ENCODE measurements around the gene KIF15. TPM values are rescaled to one million over a fixed set of nuclear protein-coding genes. Genes with fewer than 3 reads are reported as not detected.

KIF15 gene
- total RNA-seq, 2 experiments from 2014 or later = 40.1 to 51.7 TPM

DNA sequence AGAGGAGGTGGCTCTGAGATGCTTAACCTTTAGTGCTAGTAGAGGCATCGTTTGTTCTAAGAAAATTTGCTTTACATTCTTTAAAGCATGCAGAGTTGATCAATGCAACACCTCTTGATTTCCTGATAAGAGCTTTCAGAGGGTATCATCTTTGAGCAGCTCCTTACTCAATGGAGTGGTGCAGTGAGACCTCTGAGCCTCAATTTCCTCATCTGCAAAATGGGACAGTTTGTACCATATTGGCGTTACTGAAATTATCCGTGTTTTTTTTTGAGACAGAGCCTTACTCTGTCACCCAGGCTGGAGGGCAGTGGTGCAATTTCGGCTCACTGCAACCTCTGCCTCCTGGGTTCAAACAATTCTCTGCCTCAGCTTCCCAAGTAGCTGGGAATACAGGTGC lies 98.5 kb downstream of the KIF15 start:
- POLR2A ChIA-PET = interaction anchor here (0.7 kb wide), 1 partner anchor 28 kb away, joined by 15 read pairs; no protein-coding TSS in a partner anchor
- no peaks in the 10 kb centered on the region for H3K9me3 Mint-ChIP-seq (ENCODE audit: low read depth)
- H3K4me1 Mint-ChIP-seq = peaks cover 22% of the 10 kb centered on the region
- CTCF ChIA-PET = no interaction called here
- DNase-seq (no peak), ATAC-seq (no peak)
- no peak overlapping the region for H3K4me3 Mint-ChIP-seq
- H3K27me3 Mint-ChIP-seq = no peaks in the 10 kb centered on the region
- H3K36me3 Mint-ChIP-seq (ENCODE audit: low read depth) = peaks cover 2% of the 10 kb centered on the region
- H3K27ac Mint-ChIP-seq = no peak overlapping the region
- intact Hi-C loops (cut with DNase I, micrococcal nuclease) = loop anchor here (2.0 to 10.0 kb wide), 4 partner anchors 98 to 1235 kb away; partner anchors contain the start of genes ANO10 (in 1 of the 2), EXOSC7 (in 1 of the 2), KIAA1143 (in 1 of the 2) and KIF15 (in 1 of the 2)

DNA sequence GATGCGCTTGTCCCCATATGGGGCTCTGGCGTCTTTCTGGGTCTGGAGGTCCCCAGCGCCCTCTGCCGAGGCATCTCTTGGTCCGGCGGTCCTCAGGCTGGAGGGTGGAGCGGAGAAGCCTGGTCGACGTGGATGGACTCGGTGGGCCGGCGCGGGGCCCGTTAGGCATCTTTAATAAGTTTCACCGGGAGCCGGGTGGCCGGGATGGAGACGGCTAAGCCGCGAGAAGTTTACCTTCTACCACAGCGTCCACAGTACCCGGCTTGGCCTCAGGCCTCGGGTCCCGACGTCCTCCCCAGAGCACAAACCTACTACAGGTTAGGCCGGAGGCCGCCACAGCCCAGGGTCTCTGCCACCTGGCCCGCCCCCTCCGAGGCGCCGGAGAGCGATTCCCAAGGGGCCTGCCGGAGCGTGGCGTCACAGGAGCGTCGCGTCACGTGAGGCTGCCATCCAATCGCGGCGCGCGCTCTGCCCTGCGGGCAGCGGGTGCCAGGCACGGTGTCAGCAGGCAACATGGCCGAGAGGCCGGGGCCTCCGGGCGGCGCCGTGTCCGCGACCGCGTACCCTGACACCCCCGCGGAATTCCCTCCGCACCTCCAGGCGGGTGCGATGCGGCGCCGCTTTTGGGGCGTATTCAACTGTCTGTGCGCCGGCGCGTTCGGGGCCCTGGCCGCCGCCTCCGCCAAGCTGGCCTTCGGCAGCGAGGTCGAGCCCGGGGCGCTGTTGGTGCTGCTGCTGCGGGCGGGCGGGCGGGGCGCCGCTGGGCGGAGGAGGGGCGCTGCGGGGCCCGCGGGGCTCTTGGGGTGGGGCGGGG lies 100.0 kb downstream of the KIF15 start, which contains the start of gene TMEM42:
TMEM42 (plus strand) TSS at position 501 of the 814 bp plus-strand sequence; CDS start at position 514, 13 bp downstream.
- Mint-ChIP-seq H3K4me1 (peaks cover 34% of the 10 kb centered on the region), H3K36me3 (ENCODE audit: low read depth) (peaks cover 11% of the 10 kb centered on the region)
- CTCF ChIA-PET = no interaction called here

DNA sequence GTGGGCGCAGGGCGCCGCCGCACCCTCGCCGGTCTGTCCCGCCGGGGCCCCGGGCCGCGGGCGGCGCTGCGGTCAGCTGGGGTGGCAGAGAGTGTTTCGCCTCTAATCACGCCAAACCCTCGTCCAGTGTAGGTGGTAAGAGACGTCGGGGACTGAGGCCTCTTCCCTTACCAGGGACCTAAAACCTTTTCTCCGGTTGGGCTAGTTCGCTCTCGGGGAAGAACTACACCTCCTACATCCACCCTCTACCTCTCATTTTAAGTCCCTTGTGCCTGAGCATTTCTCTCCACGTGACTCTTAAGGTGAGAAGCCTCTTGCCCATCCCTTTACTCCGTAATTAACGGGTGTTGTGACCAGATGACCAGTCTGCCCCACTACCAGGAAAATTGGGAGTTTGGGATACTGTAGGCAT lies 100.6 kb downstream of the KIF15 start:
- Mint-ChIP-seq H3K27me3 (no peaks in the 10 kb centered on the region), H3K27ac (peak overlapping the region; percentile 63), H3K4me3 (peak overlapping the region; percentile 78), H3K36me3 (ENCODE audit: low read depth) (peaks cover 17% of the 10 kb centered on the region), H3K9me3 (ENCODE audit: low read depth) (no peaks in the 10 kb centered on the region), H3K4me1 (peaks cover 38% of the 10 kb centered on the region)
- intact Hi-C loops (cut with DNase I, micrococcal nuclease) = loop anchor here (5.0 to 10.0 kb wide), 3 partner anchors 100 to 1237 kb away; partner anchors contain the start of genes ANO10 (in 1 of the 2), KIAA1143 (in 1 of the 2) and KIF15 (in 1 of the 2)
- ChIA-PET CTCF (no interaction called here), POLR2A (interaction anchor here (0.8 kb wide), 1 partner anchor 30 kb away, joined by 3 read pairs; no protein-coding TSS in a partner anchor)
- DNase-seq = no peak
- peak; percentile 8 for ATAC-seq

More for the DNA sequence above, 100.0 kb downstream of the KIF15 start, which contains the start of gene TMEM42:
- DNase-seq (peak; percentile 91), ATAC-seq (peak; percentile 96)
- H3K27me3 Mint-ChIP-seq = no peaks in the 10 kb centered on the region
- intact Hi-C loops (cut with DNase I, micrococcal nuclease) = loop anchor here (1.0 to 10.0 kb wide), 8 partner anchors 99 to 1237 kb away; partner anchors contain the start of genes KIAA1143 (in 2 of the 2), KIF15 (in 2 of the 2), ANO10 (in 1 of the 2) and EXOSC7 (in 1 of the 2)
- peak within 1 kb of the TSS; percentile 73 for H3K27ac Mint-ChIP-seq
- peak within 1 kb of the TSS; percentile 78 for H3K4me3 Mint-ChIP-seq
- no peaks in the 10 kb centered on the region for H3K9me3 Mint-ChIP-seq (ENCODE audit: low read depth)
- POLR2A ChIA-PET = interaction anchor here (0.8 kb wide), 1 partner anchor 29 kb away, joined by 3 read pairs; no protein-coding TSS in a partner anchor

DNA sequence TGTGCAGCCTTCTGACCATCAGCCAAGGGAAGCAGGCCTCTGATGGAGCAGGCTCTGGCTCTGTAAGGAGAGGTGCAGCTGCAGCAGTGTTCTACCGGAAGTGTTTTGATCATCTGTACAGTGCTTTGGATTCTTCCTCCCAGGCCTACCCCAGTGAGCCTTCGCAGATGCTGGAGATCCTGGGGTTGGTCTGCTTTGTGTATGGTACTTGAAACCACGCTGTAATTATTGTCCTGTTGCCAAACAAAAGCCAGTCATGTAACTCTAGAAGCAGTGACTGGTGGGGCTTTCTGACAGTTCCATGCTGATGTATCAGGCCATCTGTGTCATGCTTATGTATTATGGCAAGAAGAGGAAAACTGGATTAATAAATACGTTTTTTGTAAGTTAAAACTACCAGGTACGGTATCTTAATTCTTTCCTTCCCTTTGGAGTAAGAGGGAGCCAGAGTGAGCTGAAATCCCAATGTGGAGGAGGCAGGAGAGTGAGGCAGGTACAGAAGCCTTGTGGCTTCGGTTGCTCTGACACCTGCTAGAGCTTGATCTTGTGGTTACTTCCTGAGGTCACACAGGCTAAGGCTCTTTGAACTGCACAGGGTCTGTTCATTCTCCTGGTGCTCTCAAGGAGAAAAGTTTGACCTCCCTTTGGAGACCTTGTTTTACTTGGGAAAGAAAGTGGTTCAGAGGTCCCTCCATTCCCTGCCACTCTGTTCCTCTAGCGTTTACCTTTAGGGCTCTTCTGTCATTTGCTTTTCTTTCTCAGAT lies 103.9 kb downstream of the KIF15 start:
- ATAC-seq = no peak
- Mint-ChIP-seq H3K36me3 (ENCODE audit: low read depth) (peaks cover 21% of the 10 kb centered on the region), H3K9me3 (ENCODE audit: low read depth) (no peaks in the 10 kb centered on the region), H3K4me1 (peaks cover 38% of the 10 kb centered on the region), H3K27me3 (no peaks in the 10 kb centered on the region), H3K4me3 (no peak overlapping the region), H3K27ac (no peak overlapping the region)
- CTCF ChIA-PET = interaction anchor here (0.6 kb wide), 1 partner anchor 524 kb away, joined by 3 read pairs; no protein-coding TSS in a partner anchor
- DNase-seq = no peak
- POLR2A ChIA-PET = no interaction called here
- intact Hi-C loops (cut with DNase I, micrococcal nuclease) = loop anchor here in 1 of 2 experiments (10.0 kb wide), 1 partner anchor 1241 kb away; the partner anchor contains the start of gene ANO10

DNA sequence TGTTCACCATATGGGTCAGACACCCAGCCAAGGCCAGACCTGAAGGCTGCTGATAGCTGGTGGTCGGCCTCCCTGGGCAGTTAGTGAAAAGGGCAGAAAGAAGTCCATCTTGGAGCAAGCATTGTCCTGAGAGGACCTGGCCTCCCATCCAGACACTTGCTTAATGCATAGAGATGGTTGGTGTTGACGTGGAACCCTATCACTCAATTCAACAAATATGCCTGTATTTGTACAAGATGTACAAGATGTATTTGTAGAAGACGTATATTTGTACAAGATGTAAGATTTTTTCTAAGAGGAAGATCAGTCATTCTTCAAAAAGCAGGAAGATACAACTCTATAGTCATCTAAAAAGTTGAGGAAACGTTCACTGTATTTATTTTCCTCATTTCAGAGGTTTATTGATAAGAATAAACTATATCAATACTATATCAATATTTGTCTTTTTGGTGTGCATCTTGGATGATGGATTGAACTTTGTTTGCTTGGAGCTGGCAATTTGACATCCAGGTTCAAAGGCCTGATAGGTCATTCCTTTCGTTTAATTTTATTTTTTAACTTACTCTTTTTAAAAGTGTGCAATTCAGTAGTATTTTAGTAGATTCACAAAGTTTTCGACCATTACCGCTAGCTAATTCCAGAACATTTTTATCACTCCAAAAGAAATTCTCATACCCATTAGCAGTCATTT lies 106.0 kb downstream of the KIF15 start:
- Mint-ChIP-seq H3K36me3 (ENCODE audit: low read depth) (peaks cover 19% of the 10 kb centered on the region), H3K27me3 (no peaks in the 10 kb centered on the region), H3K9me3 (ENCODE audit: low read depth) (no peaks in the 10 kb centered on the region), H3K4me3 (no peak overlapping the region), H3K27ac (no peak overlapping the region), H3K4me1 (peaks cover 37% of the 10 kb centered on the region)
- POLR2A ChIA-PET = no interaction called here
- DNase-seq = no peak
- CTCF ChIA-PET = interaction anchor here (1.1 kb wide), 1 partner anchor 10 kb away, joined by 3 read pairs; no protein-coding TSS in a partner anchor
- no peak for ATAC-seq
- intact Hi-C loops (cut with DNase I, micrococcal nuclease) = loop anchor here in 1 of 2 experiments (10.0 kb wide), 1 partner anchor 1243 kb away; the partner anchor contains the start of gene ANO10

DNA sequence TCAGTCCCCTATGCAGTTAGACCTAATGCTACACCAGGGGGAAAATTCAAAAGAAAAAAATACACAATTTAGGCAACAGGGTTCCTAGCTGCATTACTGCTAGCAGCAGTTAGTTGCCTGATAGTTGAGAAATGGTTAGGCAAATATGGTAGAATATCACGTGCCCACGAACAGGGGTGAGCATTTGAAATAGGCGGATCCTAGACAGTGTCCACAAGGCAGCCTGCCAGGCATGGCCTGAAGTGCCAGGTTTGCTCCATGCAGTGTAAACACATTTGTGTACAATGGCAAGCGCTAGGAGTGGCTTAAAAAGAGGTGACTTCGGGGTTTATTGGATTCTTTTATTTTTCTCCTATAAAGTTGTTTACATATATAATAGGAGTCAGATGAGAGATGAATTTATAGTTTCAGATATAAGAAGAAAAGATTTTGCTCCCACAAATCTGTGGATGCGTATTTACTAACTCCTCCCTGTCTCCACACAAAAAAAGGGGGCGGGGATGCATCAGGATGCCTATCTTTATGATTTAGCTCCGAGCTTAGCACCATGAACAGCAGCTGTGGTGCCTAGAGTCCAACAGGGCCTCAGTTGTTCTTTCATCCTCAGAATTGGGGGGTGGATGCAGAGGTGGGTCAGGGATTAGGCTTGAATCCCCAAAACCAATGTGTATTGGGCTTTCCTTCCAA lies 108.9 kb downstream of the KIF15 start:
- Mint-ChIP-seq H3K9me3 (ENCODE audit: low read depth) (no peaks in the 10 kb centered on the region), H3K27me3 (no peaks in the 10 kb centered on the region), H3K4me1 (peaks cover 11% of the 10 kb centered on the region), H3K4me3 (no peak overlapping the region), H3K27ac (no peak overlapping the region), H3K36me3 (ENCODE audit: low read depth) (peaks cover 15% of the 10 kb centered on the region)
- no peak for ATAC-seq
- intact Hi-C loops (cut with DNase I, micrococcal nuclease) = no loop called here
- no peak for DNase-seq
- CTCF ChIA-PET = no interaction called here
- POLR2A ChIA-PET = no interaction called here

DNA sequence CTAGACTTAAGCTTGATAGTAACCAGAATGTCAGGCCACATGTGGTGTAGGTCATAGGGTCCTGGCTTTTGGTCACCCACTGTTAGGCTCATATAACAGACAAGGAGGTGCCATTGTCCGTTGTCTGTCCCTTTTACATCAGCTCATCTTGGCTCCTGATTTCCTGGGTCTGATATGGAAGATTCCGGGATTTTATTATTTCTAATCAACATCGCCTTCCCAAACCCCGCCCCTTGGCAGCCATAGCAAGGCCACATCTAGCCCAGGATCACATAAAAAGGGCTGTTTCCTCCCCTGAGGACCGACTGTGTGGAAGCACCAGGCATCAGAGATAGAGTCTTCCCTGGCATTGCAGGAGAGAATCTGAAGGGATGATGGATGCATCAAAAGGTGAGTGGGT lies 112.7 kb downstream of the KIF15 start, which contains the start of gene TGM4:
TGM4 (plus strand) TSS at position 301 of the 400 bp plus-strand sequence; CDS start at position 372, 71 bp downstream.
- H3K9me3 Mint-ChIP-seq (ENCODE audit: low read depth) = no peaks in the 10 kb centered on the region
- H3K27me3 Mint-ChIP-seq = peaks cover 2% of the 10 kb centered on the region
- H3K4me1 Mint-ChIP-seq = no peaks in the 10 kb centered on the region
- H3K36me3 Mint-ChIP-seq (ENCODE audit: low read depth) = no peaks in the 10 kb centered on the region
- intact Hi-C loops (cut with DNase I, micrococcal nuclease) = no loop called here
- ChIA-PET CTCF (interaction anchor here (0.6 to 0.7 kb wide), 2 partner anchors 140 to 213 kb away, joined by 3 to 4 read pairs; no protein-coding TSS in a partner anchor), POLR2A (no interaction called here)
- DNase-seq = no peak
- H3K27ac Mint-ChIP-seq = no peak within 1 kb of the TSS
- H3K4me3 Mint-ChIP-seq = no peak within 1 kb of the TSS
- no peak for ATAC-seq

DNA sequence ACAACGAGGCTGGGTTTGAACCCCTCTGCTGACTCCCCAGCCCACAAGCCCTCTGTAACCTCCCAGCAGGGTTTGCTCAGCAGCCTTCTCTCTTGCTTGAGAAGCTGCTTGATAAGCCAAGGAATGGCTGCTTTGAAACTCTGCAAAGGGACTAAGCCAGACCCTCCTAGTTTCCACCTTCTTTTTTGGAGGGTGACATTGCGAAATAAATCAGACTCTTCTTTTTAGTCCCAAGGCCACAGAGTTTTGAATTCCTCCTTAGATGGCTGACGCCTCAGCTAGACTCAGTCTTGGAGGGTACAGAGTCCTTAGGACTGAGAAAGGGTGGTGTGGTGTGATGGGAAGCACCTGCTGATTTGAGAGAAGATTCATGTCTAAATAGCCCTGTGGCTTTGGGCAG lies 114.0 kb downstream of the KIF15 start:
- intact Hi-C loops (cut with DNase I, micrococcal nuclease) = no loop called here
- ATAC-seq = no peak

DNA sequence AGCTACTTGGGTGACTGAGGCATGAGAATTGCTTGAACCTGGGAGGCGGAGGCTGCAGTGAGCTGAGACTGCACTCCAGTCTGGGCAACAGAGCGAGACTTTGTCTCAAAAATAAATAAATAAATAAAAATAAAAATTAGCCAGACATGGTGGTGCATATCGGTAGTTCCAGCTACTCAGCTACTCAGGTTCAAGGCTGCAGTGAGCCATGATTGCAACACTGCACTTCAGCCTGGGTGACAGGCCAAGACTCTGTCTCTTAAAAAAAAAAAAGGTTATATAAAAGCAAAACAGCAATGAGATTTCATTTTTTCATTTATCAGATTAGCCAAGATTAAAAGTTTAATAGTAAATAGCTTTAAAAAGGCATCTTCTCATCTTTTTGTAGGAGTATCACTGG lies 115.7 kb downstream of the KIF15 start:
- H3K36me3 Mint-ChIP-seq (ENCODE audit: low read depth) = no peaks in the 10 kb centered on the region
- ATAC-seq (no peak), DNase-seq (no peak)
- no peak overlapping the region for H3K4me3 Mint-ChIP-seq
- ChIA-PET CTCF (interaction anchor here (1.1 kb wide), 1 partner anchor 30 kb away, joined by 3 read pairs; no protein-coding TSS in a partner anchor), POLR2A (no interaction called here)
- no peak overlapping the region for H3K27ac Mint-ChIP-seq
- no peaks in the 10 kb centered on the region for H3K4me1 Mint-ChIP-seq
- intact Hi-C loops (cut with DNase I, micrococcal nuclease) = no loop called here
- no peaks in the 10 kb centered on the region for H3K9me3 Mint-ChIP-seq (ENCODE audit: low read depth)
- H3K27me3 Mint-ChIP-seq = peaks cover 2% of the 10 kb centered on the region

More for the DNA sequence above, 114.0 kb downstream of the KIF15 start:
- Mint-ChIP-seq H3K27ac (no peak overlapping the region), H3K36me3 (ENCODE audit: low read depth) (no peaks in the 10 kb centered on the region), H3K4me1 (no peaks in the 10 kb centered on the region), H3K27me3 (peaks cover 2% of the 10 kb centered on the region), H3K9me3 (ENCODE audit: low read depth) (no peaks in the 10 kb centered on the region), H3K4me3 (no peak overlapping the region)
- CTCF ChIA-PET = interaction anchor here (0.7 kb wide), 1 partner anchor 397 kb away, joined by 3 read pairs; no protein-coding TSS in a partner anchor
- POLR2A ChIA-PET = no interaction called here
- DNase-seq = no peak

DNA sequence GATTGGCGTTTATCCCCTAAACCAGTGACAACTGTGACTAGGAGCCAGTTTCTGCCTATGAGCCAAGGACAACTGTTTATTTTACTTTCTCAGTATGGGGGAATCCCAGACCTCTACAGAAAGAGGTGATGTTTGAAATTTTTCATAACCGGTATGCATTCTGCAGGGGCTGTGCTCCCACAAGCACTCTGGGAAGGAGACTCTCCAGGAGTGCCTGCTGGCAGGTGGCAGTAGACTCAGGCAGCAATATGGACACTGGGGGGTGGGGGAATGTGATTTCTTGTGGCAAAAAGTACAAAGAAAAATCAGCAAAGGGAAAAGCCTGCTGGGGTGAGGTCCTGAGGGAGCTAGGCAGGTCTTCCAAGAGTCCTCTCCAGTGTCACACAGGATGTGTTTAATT lies 118.7 kb downstream of the KIF15 start:
- CTCF ChIA-PET = no interaction called here

More for the DNA sequence above, 118.7 kb downstream of the KIF15 start:
- intact Hi-C loops (cut with DNase I, micrococcal nuclease) = no loop called here
- no peak for ATAC-seq
- Mint-ChIP-seq H3K27me3 (peaks cover 4% of the 10 kb centered on the region), H3K27ac (no peak overlapping the region), H3K4me1 (no peaks in the 10 kb centered on the region), H3K4me3 (no peak overlapping the region), H3K9me3 (ENCODE audit: low read depth) (no peaks in the 10 kb centered on the region), H3K36me3 (ENCODE audit: low read depth) (no peaks in the 10 kb centered on the region)
- no peak for DNase-seq
- POLR2A ChIA-PET = no interaction called here
